H1 (cell line): ENCODE results near the gene UTP14C. TPM values are rescaled to one million over a fixed set of nuclear protein-coding genes. Genes with fewer than 3 reads are reported as not detected.

Experiments used
- CTCF ChIA-PET: fragments of 300-600 bp; sonication (Branson Sonifier 250); formaldehyde crosslinking; loops from one replicate; lab custom pipeline; 2021; ENCODE audit not compliant: partially characterized antibody; lab: Charles Lee
- POLR2A ChIA-PET: fragments of 300-600 bp; sonication (Branson Sonifier 250); formaldehyde crosslinking; loops from one replicate; lab custom pipeline; 2021; ENCODE audit warnings: inconsistent platforms; ENCODE audit not compliant: partially characterized antibody; lab: Charles Lee
- DNase-seq, 2 experiments: peaks; one replicate each; pipeline versions ENCODE4 v3.0.0 to v3.0.0-alpha.2; 2010 to 2022; ENCODE audit warnings: low spot score in 2 of 2, low read depth in 1 of 2, mixed read lengths in 1 of 2
- FAIRE-seq: peaks from 2 replicates; lab custom pipeline; 2011; peaks lifted over from hg19 to GRCh38; lab: Jason Lieb, UNC
- H2AFZ ChIP-seq: 2 replicates; pipeline ENCODE4 v1.8.1; 2012; ENCODE audit warnings: low read length, inconsistent platforms
- H2AK5ac ChIP-seq: 2 replicates; pipeline ENCODE4 v1.6.1; 2013; ENCODE audit warnings: low read depth, low read length
- H2BK120ac ChIP-seq: replicated peaks from 2 replicates; pipeline ENCODE3; 2013; ENCODE audit warnings: low read depth, low read length, inconsistent platforms
- H2BK12ac ChIP-seq: 2 replicates; pipeline ENCODE4 v1.6.1; 2013; ENCODE audit warnings: low read depth, low read length
- H2BK15ac ChIP-seq: 2 replicates; pipeline ENCODE4 v1.6.1; 2013; ENCODE audit warnings: low read length
- H2BK20ac ChIP-seq: 2 replicates; pipeline ENCODE4 v1.6.1; 2013; ENCODE audit warnings: low read length
- H2BK5ac ChIP-seq: 2 replicates; pipeline ENCODE4 v1.6.1; 2013; ENCODE audit warnings: low read depth, low read length
- H3K14ac ChIP-seq: 2 replicates; pipeline ENCODE4 v1.6.1; 2013; ENCODE audit warnings: inconsistent platforms; ENCODE audit not compliant: insufficient read length
- H3K18ac ChIP-seq: 2 replicates; pipeline ENCODE4 v1.6.1; 2013; ENCODE audit warnings: low read length; ENCODE audit errors: extremely low read depth
- H3K23ac ChIP-seq: 2 replicates; pipeline ENCODE4 v1.6.1; 2013; ENCODE audit warnings: inconsistent platforms; ENCODE audit not compliant: insufficient read length
- H3K23me2 ChIP-seq: 2 replicates; pipeline ENCODE4 v1.6.1; 2013; ENCODE audit warnings: low read depth, low read length
- H3K27ac ChIP-seq: 2 replicates; pipeline ENCODE4 v1.6.1; 2011; ENCODE audit warnings: low read depth, low read length, inconsistent platforms
- H3K27me3 ChIP-seq, 4 experiments: replicated peaks in 1 of 4; 1 replicate in 1 of 4; 2 replicates in 3 of 4; pipeline versions ENCODE4 v1.6.1 to v1.8.1; 2011 to 2013; ENCODE audit warnings: low read length in 3 of 4, mild to moderate bottlenecking in 3 of 4, inconsistent platforms in 2 of 4, mixed read lengths in 2 of 4, moderate library complexity in 1 of 4; ENCODE audit not compliant: control insufficient read depth in 3 of 4, insufficient read depth in 3 of 4; ENCODE audit errors: extremely low read depth in 1 of 4
- H3K36me3 ChIP-seq, 4 experiments: 2 replicates each; pipeline versions ENCODE4 v1.6.1 to v1.8.1; 2011 to 2013; ENCODE audit warnings: mild to moderate bottlenecking in 4 of 4, low read length in 3 of 4, moderate library complexity in 2 of 4, control low read depth in 1 of 4, inconsistent platforms in 1 of 4; ENCODE audit not compliant: insufficient read depth in 4 of 4, control insufficient read depth in 2 of 4
- H3K4ac ChIP-seq: replicated peaks from 2 replicates; pipeline ENCODE3; 2013; ENCODE audit warnings: low read length, low read depth, mixed read lengths, inconsistent platforms; ENCODE audit not compliant: insufficient read length
- H3K4me1 ChIP-seq, 4 experiments: replicated peaks in 1 of 4; 1 replicate in 1 of 4; 2 replicates in 3 of 4; pipeline versions ENCODE4 v1.6.1 to v1.8.1; 2011 to 2013; ENCODE audit warnings: low read length in 3 of 4, inconsistent platforms in 2 of 4, mixed read lengths in 1 of 4; ENCODE audit not compliant: insufficient read depth in 4 of 4, control insufficient read depth in 3 of 4
- H3K4me2 ChIP-seq, 2 experiments: 2 replicates each; pipeline versions ENCODE4 v1.6.1 to v1.8.1; 2011 to 2013; ENCODE audit warnings: low read depth in 2 of 2, low read length in 2 of 2, control low read depth in 1 of 2, inconsistent platforms in 1 of 2, mild to moderate bottlenecking in 1 of 2; ENCODE audit not compliant: insufficient read depth in 1 of 2
- H3K4me3 ChIP-seq, 4 experiments: fragments of 200-600, 300-600 bp in 1 of 4; sonication (generic), shearing (Covaris generic), sonication (Bioruptor Twin) in 1 of 4; 2 replicates each; pipeline versions ENCODE4 v1.5.1 to v1.8.1; 2011 to 2016; ENCODE audit warnings: low read length in 4 of 4, low read depth in 3 of 4, control low read depth in 2 of 4, inconsistent platforms in 2 of 4, mild to moderate bottlenecking in 2 of 4, mixed read lengths in 1 of 4, moderate library complexity in 1 of 4; ENCODE audit not compliant: insufficient read depth in 2 of 4; ENCODE audit errors: extremely low read depth in 1 of 4
- H3K56ac ChIP-seq: replicated peaks from 2 replicates; pipeline ENCODE3; 2013; ENCODE audit warnings: low read depth, mild to moderate bottlenecking, mixed read lengths, low read length, inconsistent platforms; ENCODE audit not compliant: insufficient read length
- H3K79me1 ChIP-seq: 2 replicates; pipeline ENCODE4 v1.6.1; 2013; ENCODE audit warnings: low read depth, low read length, control low read depth
- H3K79me2 ChIP-seq, 2 experiments: 2 replicates each; pipeline versions ENCODE4 v1.6.1 to v1.8.1; 2012 to 2013; ENCODE audit warnings: low read length in 2 of 2, mild to moderate bottlenecking in 2 of 2, inconsistent platforms in 1 of 2; ENCODE audit not compliant: insufficient read depth in 2 of 2, control insufficient read depth in 1 of 2
- H3K9ac ChIP-seq, 4 experiments: replicated peaks in 1 of 4; 1 replicate in 1 of 4; 2 replicates in 3 of 4; pipeline versions ENCODE4 v1.6.1 to v1.8.1; 2011 to 2013; ENCODE audit warnings: low read depth in 3 of 4, low read length in 3 of 4, control low read depth in 2 of 4, mild to moderate bottlenecking in 2 of 4, moderate library complexity in 2 of 4, inconsistent platforms in 1 of 4; ENCODE audit errors: extremely low read depth in 1 of 4
- H3K9me3 ChIP-seq, 2 experiments: 2 replicates each; pipeline versions ENCODE4 v1.6.1 to v1.8.1; 2012 to 2013; ENCODE audit warnings: mild to moderate bottlenecking in 2 of 2, moderate library complexity in 2 of 2, control low read depth in 1 of 2, inconsistent platforms in 1 of 2, low read depth in 1 of 2, low read length in 1 of 2, mixed read lengths in 1 of 2; ENCODE audit not compliant: insufficient read depth in 2 of 2
- H4K20me1 ChIP-seq, 2 experiments: replicated peaks in 1 of 2; 2 replicates each; pipeline versions ENCODE3 to v1.8.1; 2011 to 2013; ENCODE audit warnings: inconsistent platforms in 2 of 2, low read length in 2 of 2, mild to moderate bottlenecking in 1 of 2; ENCODE audit not compliant: insufficient read depth in 2 of 2, control insufficient read depth in 1 of 2
- H4K5ac ChIP-seq: 2 replicates; pipeline ENCODE4 v1.6.1; 2013; ENCODE audit warnings: low read length, low read depth, mixed read lengths, inconsistent platforms; ENCODE audit not compliant: insufficient read length
- H4K8ac ChIP-seq: 2 replicates; pipeline ENCODE4 v1.8.0; 2013; ENCODE audit warnings: mild to moderate bottlenecking, moderate library complexity, low read length, inconsistent platforms; ENCODE audit not compliant: insufficient read depth; ENCODE audit errors: extremely low read depth
- H4K91ac ChIP-seq: replicated peaks from 2 replicates; pipeline ENCODE3; 2013; ENCODE audit warnings: low read length, mixed read lengths, inconsistent platforms; ENCODE audit not compliant: insufficient read length
- BCL11A ChIP-seq, 2 experiments: IDR thresholded peaks; one replicate each; pipeline ENCODE4 v1.6.1; 2011; ENCODE audit warnings: low read depth in 2 of 2, low read length in 2 of 2, mild to moderate bottlenecking in 2 of 2
- JUND ChIP-seq: IDR thresholded peaks from 2 replicates; pipeline ENCODE4 v1.6.1; 2011; ENCODE audit warnings: mild to moderate bottlenecking, improper control_type of control experiment, low read length
- KDM4A ChIP-seq: IDR thresholded peaks from one replicate; pipeline ENCODE4 v1.7.1; 2012; ENCODE audit warnings: low read depth, mild to moderate bottlenecking, moderate library complexity, low read length, inconsistent platforms; ENCODE audit not compliant: severe bottlenecking
- KDM5A ChIP-seq: fragments of 200-600 bp; IDR thresholded peaks from 2 replicates; pipeline ENCODE4 v1.7.1; 2012; ENCODE audit warnings: mild to moderate bottlenecking, low read length, inconsistent platforms, mixed read lengths
- POLR2AphosphoS5 ChIP-seq: IDR thresholded peaks from 2 replicates; pipeline ENCODE4 v1.6.1; 2011; ENCODE audit warnings: low read depth, low read length
- RAD21 ChIP-seq, 2 experiments: IDR thresholded peaks in 1 of 2; conservative IDR thresholded peaks in 1 of 2; 2 replicates each; pipeline ENCODE4 v1.6.1; 2011; ENCODE audit warnings: low read depth in 2 of 2, low read length in 2 of 2, improper control_type of control experiment in 1 of 2, inconsistent platforms in 1 of 2, mild to moderate bottlenecking in 1 of 2, moderate library complexity in 1 of 2
- SIX5 ChIP-seq: IDR thresholded peaks from 2 replicates; pipeline ENCODE4 v1.6.1; 2011; ENCODE audit warnings: mild to moderate bottlenecking, low read depth, low read length
- SRF ChIP-seq: IDR thresholded peaks from 2 replicates; pipeline ENCODE4 v1.6.1; 2011; ENCODE audit warnings: mild to moderate bottlenecking, low read depth, low read length, moderate library complexity
- TAF1 ChIP-seq: IDR thresholded peaks from 2 replicates; pipeline ENCODE4 v1.6.1; 2011; ENCODE audit warnings: mild to moderate bottlenecking, low read depth, low read length
- TBP ChIP-seq: IDR thresholded peaks from 2 replicates; pipeline ENCODE4 v1.6.1; 2011; ENCODE audit warnings: low read depth, low read length, improper control_type of control experiment
- TCF12 ChIP-seq: IDR thresholded peaks from 2 replicates; pipeline ENCODE4 v1.6.1; 2011; ENCODE audit warnings: low read depth, mild to moderate bottlenecking, low read length
- TEAD4 ChIP-seq: IDR thresholded peaks from 2 replicates; pipeline ENCODE4 v1.6.1; 2012; ENCODE audit warnings: low read depth, low read length, inconsistent platforms, mixed read lengths
- WGBS, 2 experiments: shearing (Covaris generic) in 1 of 2; methylation state at CpG; one replicate each; pipeline versions ENCODE4 v1.1.6 to v1.1.7; 2013 to 2015; ENCODE audit warnings: low lambda C conversion rate in 2 of 2, mixed read lengths in 2 of 2, inconsistent platforms in 1 of 2, low coverage in 1 of 2, missing lambda C conversion rate in 1 of 2; ENCODE audit not compliant: insufficient replicate concordance in 2 of 2, insufficient coverage in 1 of 2, insufficient read length in 1 of 2; ENCODE audit errors: extremely low coverage in 1 of 2, missing lambda C conversion rate in 1 of 2; 5-methylcytosine and 5-hydroxymethylcytosine counted together
- polyA plus RNA-seq, 7 experiments: library from polyadenylated mRNA; depleted of rRNA in 3 of 7; stranded (reverse) in 5 of 7; unstranded in 2 of 7; fragments of >200 nt in 5 of 7; fragments of 200-250 nt in 2 of 7; gene quantifications; 1 replicate in 5 of 7; 2 replicates in 1 of 7; 4 replicates in 1 of 7; pipeline versions ENCODE4 v1.2.1 to v1.2.3, GENCODE V29; 2011 to 2013; ENCODE audit warnings: missing spikeins in 2 of 7, mixed read lengths in 2 of 7
- total RNA-seq: library from RNA; stranded (reverse); fragmentation: NEBNext Ultra II Directional; extraction: Animal tissue kit (Norgen Biotek cat#: 25700); gene quantifications from 2 replicates; pipeline ENCODE4 v1.2.1, GENCODE V29; 2021

Gene UTP14C
- total and polyA plus RNA-seq, 2 of the 8 experiments (the other 6 are each of a cell fraction or from before 2014, with no cell fraction given) = 6.8 to 22.7 TPM

DNA sequence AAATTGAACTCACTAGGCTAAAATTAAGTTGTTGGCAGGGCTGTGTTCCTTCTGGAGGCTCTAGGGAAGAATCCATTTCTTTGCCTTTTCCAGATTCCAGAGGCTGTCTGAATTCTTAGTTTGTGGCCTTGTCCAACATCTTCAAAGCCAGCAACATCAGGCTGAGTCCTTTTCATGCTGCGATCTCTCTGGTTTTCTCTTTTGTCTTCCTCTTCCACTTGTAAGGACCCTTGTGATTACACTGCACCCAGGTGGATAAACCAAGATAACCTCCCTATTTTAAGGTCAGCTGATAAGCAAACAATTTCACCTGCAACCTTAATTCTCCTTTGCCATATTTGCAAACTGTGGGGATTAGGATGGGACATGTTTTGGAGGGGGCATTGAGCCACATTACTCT lies 11.5 kb downstream of the UTP14C start:
- Histone ChIP-seq H4K91ac (no peak overlapping the region), H2BK15ac (no peak overlapping the region), H2BK20ac (no peak overlapping the region), H3K56ac (no peak overlapping the region), H3K23me2 (no peaks in the 10 kb centered on the region), H2AK5ac (no peak overlapping the region), H2BK12ac (no peak overlapping the region), H3K79me1 (no peaks in the 10 kb centered on the region), H4K5ac (no peak overlapping the region), H2BK5ac (no peak overlapping the region), H3K9ac (no peak overlapping the region), H4K8ac (no peak overlapping the region), H3K79me2 (no peaks in the 10 kb centered on the region), H3K4me2 (no peak overlapping the region), H3K4me1 (no peaks in the 10 kb centered on the region), H3K4me3 (no peak overlapping the region), H3K18ac (no peak overlapping the region), H3K14ac (no peak overlapping the region), H3K36me3 (no peaks in the 10 kb centered on the region; a peak in 1 of 8 replicates), H3K4ac (no peak overlapping the region), H3K27me3 (no peaks in the 10 kb centered on the region), H2AFZ (no peak overlapping the region), H3K23ac (no peak overlapping the region), H3K9me3 (no peaks in the 10 kb centered on the region), H4K20me1 (no peaks in the 10 kb centered on the region), H2BK120ac (no peak overlapping the region), H3K27ac (no peak overlapping the region)
- ChIA-PET CTCF (interaction anchor here (0.9 to 1.3 kb wide), 3 partner anchors 13 to 35 kb away, joined by 3 read pairs; no protein-coding TSS in a partner anchor), POLR2A (interaction anchor here (0.6 kb wide), 1 partner anchor 1307 kb away, joined by 3 read pairs; no protein-coding TSS in a partner anchor)
- DNase-seq (no peak), FAIRE-seq (no peak)
- 74% methylated on average over 1 of the region's 1 CpG; no CpG with 5 or more reads in 1 of the 2 experiments for WGBS, 2 experiments
- TF ChIP-seq KDM4A = no peak
- no peak for TF ChIP-seq TBP
- no peak for TF ChIP-seq BCL11A (IDR thresholded peaks at IDR 0.05; ENCODE audit: low read depth in 2 of 2, low read length in 2 of 2)
- TF ChIP-seq SRF = no peak
- no peak for TF ChIP-seq POLR2AphosphoS5
- no peak for TF ChIP-seq TCF12
- no peak for TF ChIP-seq KDM5A
- TF ChIP-seq JUND = no peak
- no peak for TF ChIP-seq TAF1
- no peak for TF ChIP-seq RAD21 (IDR thresholded peaks at IDR 0.05 in 1 of 2, conservative IDR thresholded peaks at IDR 0.05 in 1 of 2; ENCODE audit: low read depth in 2 of 2, low read length in 2 of 2)
- TF ChIP-seq SIX5 = no peak
- TF ChIP-seq TEAD4 = no peak
